H1 (cell line): Measurements from ENCODE around the gene JPT2. TPM values are rescaled to one million over a fixed set of nuclear protein-coding genes. Genes with fewer than 3 reads are reported as not detected.

Experiments
- CTCF ChIA-PET: fragments of 300-600 bp; sonication (Branson Sonifier 250); formaldehyde crosslinking; loops from one replicate; lab custom pipeline; 2021; ENCODE audit not compliant: partially characterized antibody; lab: Charles Lee
- POLR2A ChIA-PET: fragments of 300-600 bp; sonication (Branson Sonifier 250); formaldehyde crosslinking; loops from one replicate; lab custom pipeline; 2021; ENCODE audit warnings: inconsistent platforms; ENCODE audit not compliant: partially characterized antibody; lab: Charles Lee
- DNase-seq, 2 experiments: peaks; one replicate each; pipeline versions ENCODE4 v3.0.0 to v3.0.0-alpha.2; 2010 to 2022; ENCODE audit warnings: low spot score in 2 of 2, low read depth in 1 of 2, mixed read lengths in 1 of 2
- FAIRE-seq: peaks from 2 replicates; lab custom pipeline; 2011; peaks lifted over from hg19 to GRCh38; lab: Jason Lieb, UNC
- H2AFZ ChIP-seq: 2 replicates; pipeline ENCODE4 v1.8.1; 2012; ENCODE audit warnings: low read length, inconsistent platforms
- H2AK5ac ChIP-seq: 2 replicates; pipeline ENCODE4 v1.6.1; 2013; ENCODE audit warnings: low read depth, low read length
- H2BK120ac ChIP-seq: replicated peaks from 2 replicates; pipeline ENCODE3; 2013; ENCODE audit warnings: low read depth, low read length, inconsistent platforms
- H2BK12ac ChIP-seq: 2 replicates; pipeline ENCODE4 v1.6.1; 2013; ENCODE audit warnings: low read depth, low read length
- H2BK15ac ChIP-seq: 2 replicates; pipeline ENCODE4 v1.6.1; 2013; ENCODE audit warnings: low read length
- H2BK20ac ChIP-seq: 2 replicates; pipeline ENCODE4 v1.6.1; 2013; ENCODE audit warnings: low read length
- H2BK5ac ChIP-seq: 2 replicates; pipeline ENCODE4 v1.6.1; 2013; ENCODE audit warnings: low read depth, low read length
- H3K14ac ChIP-seq: 2 replicates; pipeline ENCODE4 v1.6.1; 2013; ENCODE audit warnings: inconsistent platforms; ENCODE audit not compliant: insufficient read length
- H3K18ac ChIP-seq: 2 replicates; pipeline ENCODE4 v1.6.1; 2013; ENCODE audit warnings: low read length; ENCODE audit errors: extremely low read depth
- H3K23ac ChIP-seq: 2 replicates; pipeline ENCODE4 v1.6.1; 2013; ENCODE audit warnings: inconsistent platforms; ENCODE audit not compliant: insufficient read length
- H3K23me2 ChIP-seq: 2 replicates; pipeline ENCODE4 v1.6.1; 2013; ENCODE audit warnings: low read depth, low read length
- H3K27ac ChIP-seq: 2 replicates; pipeline ENCODE4 v1.6.1; 2011; ENCODE audit warnings: low read depth, low read length, inconsistent platforms
- H3K27me3 ChIP-seq, 4 experiments: replicated peaks in 1 of 4; 1 replicate in 1 of 4; 2 replicates in 3 of 4; pipeline versions ENCODE4 v1.6.1 to v1.8.1; 2011 to 2013; ENCODE audit warnings: low read length in 3 of 4, mild to moderate bottlenecking in 3 of 4, inconsistent platforms in 2 of 4, mixed read lengths in 2 of 4, moderate library complexity in 1 of 4; ENCODE audit not compliant: control insufficient read depth in 3 of 4, insufficient read depth in 3 of 4; ENCODE audit errors: extremely low read depth in 1 of 4
- H3K36me3 ChIP-seq, 4 experiments: 2 replicates each; pipeline versions ENCODE4 v1.6.1 to v1.8.1; 2011 to 2013; ENCODE audit warnings: mild to moderate bottlenecking in 4 of 4, low read length in 3 of 4, moderate library complexity in 2 of 4, control low read depth in 1 of 4, inconsistent platforms in 1 of 4; ENCODE audit not compliant: insufficient read depth in 4 of 4, control insufficient read depth in 2 of 4
- H3K4ac ChIP-seq: replicated peaks from 2 replicates; pipeline ENCODE3; 2013; ENCODE audit warnings: low read length, low read depth, mixed read lengths, inconsistent platforms; ENCODE audit not compliant: insufficient read length
- H3K4me1 ChIP-seq, 4 experiments: replicated peaks in 1 of 4; 1 replicate in 1 of 4; 2 replicates in 3 of 4; pipeline versions ENCODE4 v1.6.1 to v1.8.1; 2011 to 2013; ENCODE audit warnings: low read length in 3 of 4, inconsistent platforms in 2 of 4, mixed read lengths in 1 of 4; ENCODE audit not compliant: insufficient read depth in 4 of 4, control insufficient read depth in 3 of 4
- H3K4me2 ChIP-seq, 2 experiments: 2 replicates each; pipeline versions ENCODE4 v1.6.1 to v1.8.1; 2011 to 2013; ENCODE audit warnings: low read depth in 2 of 2, low read length in 2 of 2, control low read depth in 1 of 2, inconsistent platforms in 1 of 2, mild to moderate bottlenecking in 1 of 2; ENCODE audit not compliant: insufficient read depth in 1 of 2
- H3K4me3 ChIP-seq, 4 experiments: fragments of 200-600, 300-600 bp in 1 of 4; sonication (generic), shearing (Covaris generic), sonication (Bioruptor Twin) in 1 of 4; 2 replicates each; pipeline versions ENCODE4 v1.5.1 to v1.8.1; 2011 to 2016; ENCODE audit warnings: low read length in 4 of 4, low read depth in 3 of 4, control low read depth in 2 of 4, inconsistent platforms in 2 of 4, mild to moderate bottlenecking in 2 of 4, mixed read lengths in 1 of 4, moderate library complexity in 1 of 4; ENCODE audit not compliant: insufficient read depth in 2 of 4; ENCODE audit errors: extremely low read depth in 1 of 4
- H3K56ac ChIP-seq: replicated peaks from 2 replicates; pipeline ENCODE3; 2013; ENCODE audit warnings: low read depth, mild to moderate bottlenecking, mixed read lengths, low read length, inconsistent platforms; ENCODE audit not compliant: insufficient read length
- H3K79me1 ChIP-seq: 2 replicates; pipeline ENCODE4 v1.6.1; 2013; ENCODE audit warnings: low read depth, low read length, control low read depth
- H3K79me2 ChIP-seq, 2 experiments: 2 replicates each; pipeline versions ENCODE4 v1.6.1 to v1.8.1; 2012 to 2013; ENCODE audit warnings: low read length in 2 of 2, mild to moderate bottlenecking in 2 of 2, inconsistent platforms in 1 of 2; ENCODE audit not compliant: insufficient read depth in 2 of 2, control insufficient read depth in 1 of 2
- H3K9ac ChIP-seq, 4 experiments: replicated peaks in 1 of 4; 1 replicate in 1 of 4; 2 replicates in 3 of 4; pipeline versions ENCODE4 v1.6.1 to v1.8.1; 2011 to 2013; ENCODE audit warnings: low read depth in 3 of 4, low read length in 3 of 4, control low read depth in 2 of 4, mild to moderate bottlenecking in 2 of 4, moderate library complexity in 2 of 4, inconsistent platforms in 1 of 4; ENCODE audit errors: extremely low read depth in 1 of 4
- H3K9me3 ChIP-seq, 2 experiments: 2 replicates each; pipeline versions ENCODE4 v1.6.1 to v1.8.1; 2012 to 2013; ENCODE audit warnings: mild to moderate bottlenecking in 2 of 2, moderate library complexity in 2 of 2, control low read depth in 1 of 2, inconsistent platforms in 1 of 2, low read depth in 1 of 2, low read length in 1 of 2, mixed read lengths in 1 of 2; ENCODE audit not compliant: insufficient read depth in 2 of 2
- H4K20me1 ChIP-seq, 2 experiments: replicated peaks in 1 of 2; 2 replicates each; pipeline versions ENCODE3 to v1.8.1; 2011 to 2013; ENCODE audit warnings: inconsistent platforms in 2 of 2, low read length in 2 of 2, mild to moderate bottlenecking in 1 of 2; ENCODE audit not compliant: insufficient read depth in 2 of 2, control insufficient read depth in 1 of 2
- H4K5ac ChIP-seq: 2 replicates; pipeline ENCODE4 v1.6.1; 2013; ENCODE audit warnings: low read length, low read depth, mixed read lengths, inconsistent platforms; ENCODE audit not compliant: insufficient read length
- H4K8ac ChIP-seq: 2 replicates; pipeline ENCODE4 v1.8.0; 2013; ENCODE audit warnings: mild to moderate bottlenecking, moderate library complexity, low read length, inconsistent platforms; ENCODE audit not compliant: insufficient read depth; ENCODE audit errors: extremely low read depth
- H4K91ac ChIP-seq: replicated peaks from 2 replicates; pipeline ENCODE3; 2013; ENCODE audit warnings: low read length, mixed read lengths, inconsistent platforms; ENCODE audit not compliant: insufficient read length
- EZH2 ChIP-seq: fragments of 200-600 bp; sonication (generic); IDR thresholded peaks from 2 replicates; pipeline ENCODE4 v1.7.1; 2012; ENCODE audit warnings: low read depth, mild to moderate bottlenecking, moderate library complexity, low read length, inconsistent platforms; ENCODE audit not compliant: severe bottlenecking
- FOSL1 ChIP-seq: IDR thresholded peaks from 2 replicates; pipeline ENCODE4 v1.6.1; 2011; ENCODE audit warnings: mild to moderate bottlenecking, low read depth, low read length, moderate library complexity; ENCODE audit not compliant: insufficient read depth
- KDM4A ChIP-seq: IDR thresholded peaks from one replicate; pipeline ENCODE4 v1.7.1; 2012; ENCODE audit warnings: low read depth, mild to moderate bottlenecking, moderate library complexity, low read length, inconsistent platforms; ENCODE audit not compliant: severe bottlenecking
- RFX5 ChIP-seq: IDR thresholded peaks from 2 replicates; pipeline ENCODE4 v1.6.1; 2011; ENCODE audit warnings: low read depth, low read length, improper control_type of control experiment, borderline replicate concordance
- SIN3A ChIP-seq, 2 experiments: IDR thresholded peaks in 1 of 2; conservative IDR thresholded peaks in 1 of 2; 2 replicates each; pipeline ENCODE4 v1.6.1; 2011 to 2012; ENCODE audit warnings: low read length in 2 of 2, improper control_type of control experiment in 1 of 2, low read depth in 1 of 2, mild to moderate bottlenecking in 1 of 2
- WGBS, 2 experiments: shearing (Covaris generic) in 1 of 2; methylation state at CpG; one replicate each; pipeline versions ENCODE4 v1.1.6 to v1.1.7; 2013 to 2015; ENCODE audit warnings: low lambda C conversion rate in 2 of 2, mixed read lengths in 2 of 2, inconsistent platforms in 1 of 2, low coverage in 1 of 2, missing lambda C conversion rate in 1 of 2; ENCODE audit not compliant: insufficient replicate concordance in 2 of 2, insufficient coverage in 1 of 2, insufficient read length in 1 of 2; ENCODE audit errors: extremely low coverage in 1 of 2, missing lambda C conversion rate in 1 of 2; 5-methylcytosine and 5-hydroxymethylcytosine counted together
- polyA plus RNA-seq, 7 experiments: library from polyadenylated mRNA; depleted of rRNA in 3 of 7; stranded (reverse) in 5 of 7; unstranded in 2 of 7; fragments of >200 nt in 5 of 7; fragments of 200-250 nt in 2 of 7; gene quantifications; 1 replicate in 5 of 7; 2 replicates in 1 of 7; 4 replicates in 1 of 7; pipeline versions ENCODE4 v1.2.1 to v1.2.3, GENCODE V29; 2011 to 2013; ENCODE audit warnings: missing spikeins in 2 of 7, mixed read lengths in 2 of 7
- total RNA-seq: library from RNA; stranded (reverse); fragmentation: NEBNext Ultra II Directional; extraction: Animal tissue kit (Norgen Biotek cat#: 25700); gene quantifications from 2 replicates; pipeline ENCODE4 v1.2.1, GENCODE V29; 2021

JPT2 gene
- total and polyA plus RNA-seq, 2 of the 8 experiments (the other 6 are each of a cell fraction or from before 2014, with no cell fraction given): 67.6 to 197 TPM

- no peak overlapping the region for H3K18ac ChIP-seq
- H3K56ac ChIP-seq: no peak overlapping the region
- no peak overlapping the region for H3K23ac ChIP-seq
- no peak for FAIRE-seq
- no peak overlapping the region for H4K8ac ChIP-seq
- H4K91ac ChIP-seq: no peak overlapping the region
- H3K27me3 ChIP-seq: no peaks in the 10 kb centered on the region
- POLR2A ChIA-PET: interaction anchor here (0.6 to 2.2 kb wide), 5 partner anchors 10 to 86 kb away, joined by 3 to 6 read pairs (median 5); partner anchors contain the start of gene NME3
- peaks cover 0 to 7% of the 10 kb centered on the region in 2 experiments; a peak in 1 of 4 replicates for H3K79me2 ChIP-seq
- H3K4ac ChIP-seq: no peak overlapping the region
- peaks cover 4% of the 10 kb centered on the region for H3K23me2 ChIP-seq
- no peak overlapping the region for H2AK5ac ChIP-seq
- no peak overlapping the region for H2BK15ac ChIP-seq
- H4K5ac ChIP-seq: no peak overlapping the region
- H4K20me1 ChIP-seq: peaks cover 9 to 12% of the 10 kb centered on the region in 2 experiments
- CTCF ChIA-PET: interaction anchor here (0.6 to 1.9 kb wide), 5 partner anchors 10 to 401 kb away, joined by 3 to 4 read pairs (median 3); partner anchors contain the start of gene JPT2
- H3K4me3 ChIP-seq: no peak overlapping the region
- H2BK20ac ChIP-seq: no peak overlapping the region
- H3K79me1 ChIP-seq: peaks cover 4% of the 10 kb centered on the region; the same call in 1 of the 2 replicates
- no peak overlapping the region for H2AFZ ChIP-seq
- no peak overlapping the region for H3K14ac ChIP-seq
- no peak overlapping the region for H3K4me2 ChIP-seq
- no peak overlapping the region for H2BK12ac ChIP-seq
- no peaks in the 10 kb centered on the region for H3K4me1 ChIP-seq
- peaks cover 15 to 58% (median 45%) of the 10 kb centered on the region in 4 experiments for H3K36me3 ChIP-seq
- TF ChIP-seq KDM4A (no peak), RFX5 (no peak), SIN3A (conservative IDR thresholded peaks at IDR 0.05 in 1 of 2, IDR thresholded peaks at IDR 0.05 in 1 of 2; ENCODE audit: low read depth in 1 of 2, low read length in 2 of 2) (no peak), FOSL1 (no peak), EZH2 (no peak)
- TF ChIP-seq, all 59 proteins: peak for 0
- Histone ChIP-seq H3K9ac (no peak overlapping the region), H2BK5ac (no peak overlapping the region), H3K9me3 (no peaks in the 10 kb centered on the region), H2BK120ac (no peak overlapping the region), H3K27ac (no peak overlapping the region)
- WGBS, 2 experiments: 89% methylated on average over 6 of the region's 6 CpGs; no CpG with 5 or more reads in 1 of the 2 experiments
- DNase-seq: no peak
These were observed 23.3 kb downstream of the JPT2 start for GRCh38 chr16:1701216-1701878.
